Kidney (tissue), 14 donors: ENCODE results near the gene INO80B. TPM values are rescaled to one million over a fixed set of nuclear protein-coding genes. Genes with fewer than 3 reads are reported as not detected.

Experiments used
- DNase-seq, 5 donors: peaks; one replicate each; pipeline ENCODE4 v3.0.0-alpha.2; 2013 to 2020
- FAIRE-seq: peaks from 2 replicates; lab custom pipeline; 2012; peaks lifted over from hg19 to GRCh38; lab: Jason Lieb, UNC
- H3K27ac ChIP-seq, 2 donors: one replicate each; pipeline ENCODE4 v1.7.0; 2013; ENCODE audit warnings: low read depth in 2 of 2, low read length in 2 of 2, inconsistent platforms in 1 of 2
- H3K27me3 ChIP-seq: one replicate; pipeline ENCODE4 v1.7.1; 2013; ENCODE audit warnings: low read length, inconsistent platforms; ENCODE audit not compliant: control insufficient read depth, insufficient read depth
- H3K36me3 ChIP-seq, 3 donors: one replicate each; pipeline versions ENCODE4 v1.7.0 to v1.7.1; 2013; ENCODE audit warnings: low read length in 3 of 3, control low read depth in 1 of 3, inconsistent platforms in 1 of 3; ENCODE audit not compliant: insufficient read depth in 3 of 3, control insufficient read depth in 2 of 3
- H3K4me1 ChIP-seq, 3 donors: one replicate each; pipeline versions ENCODE4 v1.7.0 to v1.7.1; 2013; ENCODE audit warnings: low read length in 3 of 3, inconsistent platforms in 1 of 3, low read depth in 1 of 3; ENCODE audit not compliant: control insufficient read depth in 2 of 3, insufficient read depth in 2 of 3
- H3K4me3 ChIP-seq, 3 donors: one replicate each; pipeline versions ENCODE4 v1.7.0 to v1.8.1; 2013; ENCODE audit warnings: low read length in 3 of 3, control low read depth in 1 of 3, inconsistent platforms in 1 of 3
- H3K9ac ChIP-seq, 3 donors: one replicate each; pipeline versions ENCODE4 v1.7.0 to v1.7.1; 2013; ENCODE audit warnings: low read length in 3 of 3, control low read depth in 1 of 3, inconsistent platforms in 1 of 3
- H3K9me3 ChIP-seq, 3 donors: one replicate each; pipeline versions ENCODE4 v1.7.0 to v1.7.1; 2013; ENCODE audit warnings: low read length in 3 of 3, control low read depth in 1 of 3, inconsistent platforms in 1 of 3; ENCODE audit not compliant: control insufficient read depth in 2 of 3, insufficient read depth in 1 of 3
- CTCF ChIP-seq: IDR thresholded peaks from 3 replicates; pipeline ENCODE4 v1.5.1; 2012; ENCODE audit warnings: mild to moderate bottlenecking, moderate library complexity, borderline replicate concordance; ENCODE audit not compliant: insufficient read depth; ENCODE audit errors: extremely low read depth
- intact Hi-C: fragments of 100-400 bp; cut with DNase I; formaldehyde crosslinking; loops from one replicate; pipeline ENCODE4 v1.11.1; 2022
- polyA plus RNA-seq: library from polyadenylated mRNA; stranded (reverse); fragments of 350-450 nt; fragmentation: Illumina TruSeq; extraction: RNeasy Lipid Tissue Mini Kit (QIAGEN cat#74804); gene quantifications from one replicate; pipeline ENCODE4 v1.2.3, GENCODE V29; 2014; ENCODE audit warnings: low read depth, low replicate concordance; ENCODE audit not compliant: insufficient read depth
- total RNA-seq: library from RNA; stranded (reverse); fragmentation: NEBNext Ultra II Directional; extraction: Animal tissue kit (Norgen Biotek cat#: 25700); gene quantifications from one replicate; pipeline ENCODE4 v1.2.1, GENCODE V29; 2021
- donor health status: control.
- donor health status: control.
- donor health status: control.
- donor health status: control.
- donor health status: control.
- donor health status: DM: yes; HTN: yes; CAD: no.
- donor health status: Normal renal cell carcinoma (clear cell type).

The INO80B gene
- total and polyA plus RNA-seq, 2 donors from 2014 or later = 37.0 to 44.2 TPM

GRCh38 chr2:74421221-74421870 is 33.5 kb upstream of the INO80B start, which contains the start of the genes C2orf81 and WDR54:
TSS of gene C2orf81 (minus strand) at chr2:74421619. CDS start at chr2:74421560, 59 bp downstream.
TSS of gene WDR54 (plus strand) at chr2:74421730. CDS start at chr2:74422154, 424 bp downstream.
- H3K27ac ChIP-seq = peak within 1 kb of the TSS; percentile 65 to 78
- DNase-seq (peak; percentile 91 to 96 (median 94)), FAIRE-seq (no peak)
- peak within 1 kb of the TSS; percentile 43 to 77 (median 65) for H3K9ac ChIP-seq
- H3K36me3 ChIP-seq = peaks cover 0 to 12% (median 0%) of the 10 kb centered on the region in 3 donors
- H3K4me3 ChIP-seq = peak within 1 kb of the TSS; percentile 64 to 92 (median 78)
- H3K27me3 ChIP-seq = no peaks in the 10 kb centered on the region
- intact Hi-C loops = no loop called here
- no peak for TF ChIP-seq CTCF
- H3K9me3 ChIP-seq = no peaks in the 10 kb centered on the region
- peaks cover 0 to 3% (median 0%) of the 10 kb centered on the region in 3 donors for H3K4me1 ChIP-seq

- peaks cover 0 to 3% (median 0%) of the 10 kb centered on the region in 3 donors for H3K4me1 ChIP-seq
These were observed 31.4 kb upstream of the INO80B start for GRCh38 chr2:74423231-74424095.

More at GRCh38 chr2:74423231-74424095, 31.4 kb upstream of the INO80B start:
- FAIRE-seq = no peak
- no peaks in the 10 kb centered on the region for H3K27me3 ChIP-seq
- H3K27ac ChIP-seq = no peak overlapping the region
- H3K9ac ChIP-seq = no peak overlapping the region
- no peak overlapping the region for H3K4me3 ChIP-seq
- TF ChIP-seq CTCF = no peak
- H3K9me3 ChIP-seq = no peaks in the 10 kb centered on the region
- DNase-seq = peak in 1 of 5 donors; percentile 51
- peaks cover under 1 to 33% (median 7%) of the 10 kb centered on the region in 3 donors for H3K36me3 ChIP-seq
- intact Hi-C loops = no loop called here
